Endothelial cell of umbilical vein (primary cell): ENCODE data around the gene OR5K2. TPM values are rescaled to one million over a fixed set of nuclear protein-coding genes. Genes with fewer than 3 reads are reported as not detected.

Experiments used
- BruUV-seq: library from RNA; stranded (reverse); fragments of 400-500 nt; replicated peaks from 2 replicates; lab custom pipeline; 2021; lab: Mats Ljungman, UMichigan
- CTCF ChIA-PET: fragments of 300-600, 350-600 bp; sonication (Branson Sonifier 250); formaldehyde crosslinking; loops from one replicate; lab custom pipeline; 2021; ENCODE audit warnings: antibody characterized with exemption, inconsistent platforms; lab: Charles Lee
- POLR2A ChIA-PET: fragments of 300-600, 350-600 bp; sonication (Branson Sonifier 250); formaldehyde crosslinking; loops from one replicate; lab custom pipeline; 2021; ENCODE audit warnings: antibody characterized with exemption, inconsistent platforms; lab: Charles Lee
- DNase-seq: peaks from one replicate; pipeline ENCODE4 v3.0.0-alpha.2; 2011; ENCODE audit warnings: low read depth, low spot score
- FAIRE-seq: peaks from 2 replicates; lab custom pipeline; 2011; peaks lifted over from hg19 to GRCh38; lab: Jason Lieb, UNC
- H2AFZ ChIP-seq: 2 replicates; pipeline ENCODE4 v1.6.0; 2012; ENCODE audit warnings: low read depth, low read length, control low read depth, inconsistent platforms
- H3K27ac ChIP-seq: 2 replicates; pipeline ENCODE4 v1.5.1; 2011; ENCODE audit warnings: low read depth, mild to moderate bottlenecking, control low read depth, low read length, moderate library complexity; ENCODE audit not compliant: insufficient read depth
- H3K27me3 ChIP-seq, 2 experiments: 2 replicates each; pipeline versions ENCODE4 v1.6.0 to v1.6.1; 2011; ENCODE audit warnings: low read length in 2 of 2, mixed read lengths in 1 of 2; ENCODE audit not compliant: control insufficient read depth in 2 of 2, insufficient read depth in 2 of 2
- H3K36me3 ChIP-seq, 2 experiments: 2 replicates in 1 of 2; 3 replicates in 1 of 2; pipeline ENCODE4 v1.5.1; 2011; ENCODE audit warnings: low read length in 2 of 2, mild to moderate bottlenecking in 1 of 2, moderate library complexity in 1 of 2; ENCODE audit not compliant: control insufficient read depth in 2 of 2, insufficient read depth in 2 of 2; ENCODE audit errors: extremely low read depth in 1 of 2
- H3K4me1 ChIP-seq: 3 replicates; pipeline ENCODE4 v1.5.1; 2011; ENCODE audit warnings: mild to moderate bottlenecking, low read length; ENCODE audit not compliant: control insufficient read depth, insufficient read depth; ENCODE audit errors: extremely low read depth
- H3K4me2 ChIP-seq: 2 replicates; pipeline ENCODE4 v1.6.1; 2011; ENCODE audit warnings: low read length, control low read depth, mixed read lengths; ENCODE audit not compliant: insufficient read depth
- H3K4me3 ChIP-seq, 3 experiments: fragments of 200-600 bp in 1 of 3; sonication (generic), shearing (Covaris generic) in 1 of 3; replicated peaks in 1 of 3; 2 replicates each; pipeline ENCODE4 v1.5.1; 2011 to 2016; ENCODE audit warnings: control low read depth in 3 of 3, low read length in 3 of 3, mild to moderate bottlenecking in 2 of 3, inconsistent platforms in 1 of 3, low read depth in 1 of 3, moderate library complexity in 1 of 3; ENCODE audit not compliant: insufficient read depth in 1 of 3
- H3K79me2 ChIP-seq: 2 replicates; pipeline ENCODE4 v1.6.0; 2012; ENCODE audit warnings: low read length, inconsistent platforms; ENCODE audit not compliant: control insufficient read depth, insufficient read depth
- H3K9ac ChIP-seq: replicated peaks from 2 replicates; pipeline ENCODE3; 2011; ENCODE audit warnings: low read length, control low read depth; ENCODE audit not compliant: insufficient read depth; ENCODE audit errors: extremely low read depth
- H3K9me1 ChIP-seq: replicated peaks from 3 replicates; pipeline ENCODE4 v1.6.0; 2011; ENCODE audit warnings: mild to moderate bottlenecking, low read length; ENCODE audit not compliant: control insufficient read depth, insufficient read depth; ENCODE audit errors: extremely low read depth
- H3K9me3 ChIP-seq: replicated peaks from 2 replicates; pipeline ENCODE4 v1.5.1; 2012; ENCODE audit warnings: low read length, inconsistent platforms; ENCODE audit not compliant: control insufficient read depth, insufficient read depth
- H4K20me1 ChIP-seq: replicated peaks from 2 replicates; pipeline ENCODE3; 2011; ENCODE audit warnings: mild to moderate bottlenecking, low read length; ENCODE audit not compliant: control insufficient read depth, insufficient read depth; ENCODE audit errors: extremely low read depth
- CTCF ChIP-seq, 2 donors: IDR thresholded peaks; 1 replicate in 1 of 2; 2 replicates in 1 of 2; pipeline ENCODE4 v1.5.1; 2011; ENCODE audit warnings: low read length in 2 of 2, mild to moderate bottlenecking in 2 of 2, moderate library complexity in 2 of 2, control low read depth in 1 of 2, inconsistent platforms in 1 of 2, low read depth in 1 of 2; ENCODE audit not compliant: insufficient read depth in 1 of 2; ENCODE audit errors: extremely low read depth in 1 of 2
- EZH2 ChIP-seq: IDR thresholded peaks from 2 replicates; pipeline ENCODE4 v1.6.1; 2012; ENCODE audit warnings: borderline replicate concordance, low read depth, mild to moderate bottlenecking, moderate library complexity, low read length, inconsistent platforms; ENCODE audit not compliant: severe bottlenecking
- FOS ChIP-seq: IDR thresholded peaks from 2 replicates; pipeline ENCODE4 v1.6.1; 2011; ENCODE audit warnings: mild to moderate bottlenecking, low read length, moderate library complexity, borderline replicate concordance; ENCODE audit not compliant: insufficient read depth
- GATA2 ChIP-seq: IDR thresholded peaks from 2 replicates; pipeline ENCODE4 v1.7.0; 2011; ENCODE audit warnings: low read depth, mild to moderate bottlenecking, moderate library complexity, mixed read lengths, low read length; ENCODE audit not compliant: insufficient read length, insufficient read depth
- MAX ChIP-seq: IDR thresholded peaks from 2 replicates; pipeline ENCODE4 v1.6.1; 2011; ENCODE audit not compliant: insufficient read depth, insufficient read length
- POLR2A ChIP-seq: IDR thresholded peaks from 2 replicates; pipeline ENCODE4 v1.6.1; 2012; ENCODE audit warnings: low read depth, mild to moderate bottlenecking, control low read depth, low read length
- POLR2AphosphoS5 ChIP-seq: IDR thresholded peaks from 2 replicates; pipeline ENCODE4 v1.6.1; 2012; ENCODE audit warnings: low read depth, mild to moderate bottlenecking, control low read depth, low read length, moderate library complexity; ENCODE audit not compliant: insufficient read depth
- dilution Hi-C: fragments of 300-500 bp; cut with MboI; formaldehyde crosslinking; loops from one replicate; pipeline ENCODE4 v1.15.0; 2019; ENCODE audit warnings: low sequenced_read_pairs; ENCODE audit not compliant: extremely low pct_ligation_motif_present
- intact Hi-C: fragments of 100-400 bp; cut with micrococcal nuclease; formaldehyde crosslinking; loops from one replicate; pipeline ENCODE4 v1.10.0; 2022
- polyA plus RNA-seq, 4 experiments: library from polyadenylated mRNA; depleted of rRNA in 3 of 4; stranded (reverse) in 3 of 4; unstranded in 1 of 4; fragments of >200 nt; gene quantifications; 2 replicates each; pipeline versions ENCODE4 v1.2.1 to v1.2.3, GENCODE V29; 2011 to 2012; ENCODE audit warnings: missing spikeins in 1 of 4
- small RNA-seq: library from RNA; depleted of rRNA; stranded (forward); fragments of <200 nt; gene quantifications from one replicate; pipeline ENCODE3, GENCODE V24; 2012; ENCODE audit warnings: low replicate concordance, low read depth; ENCODE audit not compliant: insufficient read depth, insufficient read length
- total RNA-seq: library from RNA; stranded (reverse); gene quantifications from 2 replicates; pipeline ENCODE4 v1.2.3, GENCODE V29; 2021

Gene OR5K2
- total and polyA plus RNA-seq, 2 donors (not counting 3 experiments of a cell fraction or from before 2014, with no cell fraction given), result not detected

DNA sequence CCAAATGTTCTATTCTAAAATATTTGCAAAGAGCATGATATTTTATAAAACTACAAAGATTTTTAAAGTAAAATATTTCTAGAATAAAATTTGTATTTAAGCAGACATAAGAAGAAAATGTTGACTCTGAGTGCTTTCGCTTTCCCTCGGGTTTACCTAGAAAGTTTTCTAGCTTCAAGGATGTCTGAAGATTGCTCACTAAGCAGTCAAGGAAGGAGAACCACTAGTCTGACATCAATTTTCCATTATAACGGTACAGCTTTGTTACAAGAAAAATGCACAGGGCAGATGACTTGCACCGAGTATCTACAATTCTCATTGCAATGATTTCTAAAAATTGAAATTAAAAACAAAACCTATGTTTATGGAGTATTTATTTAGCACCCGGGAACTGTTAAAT lies 48.5 kb downstream of the OR5K2 start:
- intact Hi-C loops, result no loop called here
- POLR2A ChIA-PET, result no interaction called here
- no peak overlapping the region for H3K9ac ChIP-seq
- no peaks in the 10 kb centered on the region for H3K4me1 ChIP-seq
- H3K4me2 ChIP-seq, result no peak overlapping the region
- H3K79me2 ChIP-seq, result no peaks in the 10 kb centered on the region
- no peak overlapping the region for H2AFZ ChIP-seq
- H3K9me3 ChIP-seq, result no peaks in the 10 kb centered on the region
- no peak for TF ChIP-seq CTCF (IDR thresholded peaks at IDR 0.05; ENCODE audit: extremely low read depth in 1 of 2, insufficient read depth in 1 of 2, low read depth in 1 of 2, low read length in 2 of 2)
- no peak for TF ChIP-seq MAX
- no peak for TF ChIP-seq POLR2AphosphoS5
- no peak for TF ChIP-seq GATA2
- no peak for TF ChIP-seq POLR2A
- TF ChIP-seq EZH2, result no peak
- no peak for TF ChIP-seq FOS
- no peaks in the 10 kb centered on the region for H4K20me1 ChIP-seq
- H3K27me3 ChIP-seq, result peaks cover 22 to 39% of the 10 kb centered on the region in 2 experiments
- no TSS peak for BruUV-seq
- CTCF ChIA-PET, result interaction anchor here (1.3 kb wide), 1 partner anchor 12 kb away, joined by 3 read pairs; no protein-coding TSS in a partner anchor
- FAIRE-seq (no peak), DNase-seq (no peak)
- H3K36me3 ChIP-seq, result no peaks in the 10 kb centered on the region
- no peaks in the 10 kb centered on the region for H3K9me1 ChIP-seq
- dilution Hi-C loops, result no loop called here
- H3K4me3 ChIP-seq, result no peak overlapping the region
- no peak overlapping the region for H3K27ac ChIP-seq

Small RNA genes within 50 kb of the gene (small RNA-seq; reads per million reads assigned to genes)
- gene RPL38P4, result not detected

Other genes starting within 250 kb of the OR5K2 start
- gene OR5H6, start 233.4 kb upstream of the OR5K2 start, total RNA-seq, result not detected in 2 replicates
- not detected in 2 replicates for gene OR5H6, start 233.4 kb upstream of the OR5K2 start, polyA plus RNA-seq
- not detected in 2 replicates for gene OR5H2, start 215.2 kb upstream of the OR5K2 start, total RNA-seq
- not detected in 2 replicates for gene OR5H2, start 215.2 kb upstream of the OR5K2 start, polyA plus RNA-seq
- gene OR5K4, start 143.8 kb upstream of the OR5K2 start, total RNA-seq, result not detected in 2 replicates
- not detected in 2 replicates for gene OR5K4, start 143.8 kb upstream of the OR5K2 start, polyA plus RNA-seq
- not detected in 2 replicates for gene OR5K3, start 107.0 kb upstream of the OR5K2 start, total RNA-seq
- gene OR5K3, start 107.0 kb upstream of the OR5K2 start, polyA plus RNA-seq, result not detected in 2 replicates
- gene OR5K1, start 34.5 kb upstream of the OR5K2 start, total RNA-seq, result not detected in 2 replicates
- not detected in 2 replicates for gene OR5K1, start 34.5 kb upstream of the OR5K2 start, polyA plus RNA-seq
- gene CLDND1, start 25.2 kb downstream of the OR5K2 start, total RNA-seq, result 93.1 and 101 TPM in 2 replicates
- gene CLDND1, start 25.2 kb downstream of the OR5K2 start, polyA plus RNA-seq, result 200 and 214 TPM in 2 replicates
- not detected in 2 replicates for gene GPR15, start 34.3 kb downstream of the OR5K2 start, total RNA-seq
- gene GPR15, start 34.3 kb downstream of the OR5K2 start, polyA plus RNA-seq, result not detected in 2 replicates
- 19.9 and 24.5 TPM in 2 replicates for gene CPOX, start 95.9 kb downstream of the OR5K2 start, total RNA-seq
- 11.3 and 12.3 TPM in 2 replicates for gene CPOX, start 95.9 kb downstream of the OR5K2 start, polyA plus RNA-seq